Endothelial cell of umbilical vein (primary cell): Measurements from ENCODE around the gene FMO2. TPM values are rescaled to one million over a fixed set of nuclear protein-coding genes. Genes with fewer than 3 reads are reported as not detected.

Experiments
- BruUV-seq: library from RNA; stranded (reverse); fragments of 400-500 nt; replicated peaks from 2 replicates; lab custom pipeline; 2021; lab: Mats Ljungman, UMichigan
- CTCF ChIA-PET: fragments of 300-600, 350-600 bp; sonication (Branson Sonifier 250); formaldehyde crosslinking; loops from one replicate; lab custom pipeline; 2021; ENCODE audit warnings: antibody characterized with exemption, inconsistent platforms; lab: Charles Lee
- POLR2A ChIA-PET: fragments of 300-600, 350-600 bp; sonication (Branson Sonifier 250); formaldehyde crosslinking; loops from one replicate; lab custom pipeline; 2021; ENCODE audit warnings: antibody characterized with exemption, inconsistent platforms; lab: Charles Lee
- DNase-seq: peaks from one replicate; pipeline ENCODE4 v3.0.0-alpha.2; 2011; ENCODE audit warnings: low read depth, low spot score
- FAIRE-seq: peaks from 2 replicates; lab custom pipeline; 2011; peaks lifted over from hg19 to GRCh38; lab: Jason Lieb, UNC
- H2AFZ ChIP-seq: 2 replicates; pipeline ENCODE4 v1.6.0; 2012; ENCODE audit warnings: low read depth, low read length, control low read depth, inconsistent platforms
- H3K27ac ChIP-seq: 2 replicates; pipeline ENCODE4 v1.5.1; 2011; ENCODE audit warnings: low read depth, mild to moderate bottlenecking, control low read depth, low read length, moderate library complexity; ENCODE audit not compliant: insufficient read depth
- H3K27me3 ChIP-seq, 2 experiments: 2 replicates each; pipeline versions ENCODE4 v1.6.0 to v1.6.1; 2011; ENCODE audit warnings: low read length in 2 of 2, mixed read lengths in 1 of 2; ENCODE audit not compliant: control insufficient read depth in 2 of 2, insufficient read depth in 2 of 2
- H3K36me3 ChIP-seq, 2 experiments: 2 replicates in 1 of 2; 3 replicates in 1 of 2; pipeline ENCODE4 v1.5.1; 2011; ENCODE audit warnings: low read length in 2 of 2, mild to moderate bottlenecking in 1 of 2, moderate library complexity in 1 of 2; ENCODE audit not compliant: control insufficient read depth in 2 of 2, insufficient read depth in 2 of 2; ENCODE audit errors: extremely low read depth in 1 of 2
- H3K4me1 ChIP-seq: 3 replicates; pipeline ENCODE4 v1.5.1; 2011; ENCODE audit warnings: mild to moderate bottlenecking, low read length; ENCODE audit not compliant: control insufficient read depth, insufficient read depth; ENCODE audit errors: extremely low read depth
- H3K4me2 ChIP-seq: 2 replicates; pipeline ENCODE4 v1.6.1; 2011; ENCODE audit warnings: low read length, control low read depth, mixed read lengths; ENCODE audit not compliant: insufficient read depth
- H3K4me3 ChIP-seq, 3 experiments: fragments of 200-600 bp in 1 of 3; sonication (generic), shearing (Covaris generic) in 1 of 3; replicated peaks in 1 of 3; 2 replicates each; pipeline ENCODE4 v1.5.1; 2011 to 2016; ENCODE audit warnings: control low read depth in 3 of 3, low read length in 3 of 3, mild to moderate bottlenecking in 2 of 3, inconsistent platforms in 1 of 3, low read depth in 1 of 3, moderate library complexity in 1 of 3; ENCODE audit not compliant: insufficient read depth in 1 of 3
- H3K79me2 ChIP-seq: 2 replicates; pipeline ENCODE4 v1.6.0; 2012; ENCODE audit warnings: low read length, inconsistent platforms; ENCODE audit not compliant: control insufficient read depth, insufficient read depth
- H3K9ac ChIP-seq: replicated peaks from 2 replicates; pipeline ENCODE3; 2011; ENCODE audit warnings: low read length, control low read depth; ENCODE audit not compliant: insufficient read depth; ENCODE audit errors: extremely low read depth
- H3K9me1 ChIP-seq: replicated peaks from 3 replicates; pipeline ENCODE4 v1.6.0; 2011; ENCODE audit warnings: mild to moderate bottlenecking, low read length; ENCODE audit not compliant: control insufficient read depth, insufficient read depth; ENCODE audit errors: extremely low read depth
- H3K9me3 ChIP-seq: replicated peaks from 2 replicates; pipeline ENCODE4 v1.5.1; 2012; ENCODE audit warnings: low read length, inconsistent platforms; ENCODE audit not compliant: control insufficient read depth, insufficient read depth
- H4K20me1 ChIP-seq: replicated peaks from 2 replicates; pipeline ENCODE3; 2011; ENCODE audit warnings: mild to moderate bottlenecking, low read length; ENCODE audit not compliant: control insufficient read depth, insufficient read depth; ENCODE audit errors: extremely low read depth
- CTCF ChIP-seq, 2 donors: IDR thresholded peaks; 1 replicate in 1 of 2; 2 replicates in 1 of 2; pipeline ENCODE4 v1.5.1; 2011; ENCODE audit warnings: low read length in 2 of 2, mild to moderate bottlenecking in 2 of 2, moderate library complexity in 2 of 2, control low read depth in 1 of 2, inconsistent platforms in 1 of 2, low read depth in 1 of 2; ENCODE audit not compliant: insufficient read depth in 1 of 2; ENCODE audit errors: extremely low read depth in 1 of 2
- EZH2 ChIP-seq: IDR thresholded peaks from 2 replicates; pipeline ENCODE4 v1.6.1; 2012; ENCODE audit warnings: borderline replicate concordance, low read depth, mild to moderate bottlenecking, moderate library complexity, low read length, inconsistent platforms; ENCODE audit not compliant: severe bottlenecking
- FOS ChIP-seq: IDR thresholded peaks from 2 replicates; pipeline ENCODE4 v1.6.1; 2011; ENCODE audit warnings: mild to moderate bottlenecking, low read length, moderate library complexity, borderline replicate concordance; ENCODE audit not compliant: insufficient read depth
- GATA2 ChIP-seq: IDR thresholded peaks from 2 replicates; pipeline ENCODE4 v1.7.0; 2011; ENCODE audit warnings: low read depth, mild to moderate bottlenecking, moderate library complexity, mixed read lengths, low read length; ENCODE audit not compliant: insufficient read length, insufficient read depth
- JUN ChIP-seq: IDR thresholded peaks from 2 replicates; pipeline ENCODE4 v1.6.1; 2011; ENCODE audit warnings: borderline replicate concordance, low read depth; ENCODE audit not compliant: insufficient read length, insufficient read depth
- MAX ChIP-seq: IDR thresholded peaks from 2 replicates; pipeline ENCODE4 v1.6.1; 2011; ENCODE audit not compliant: insufficient read depth, insufficient read length
- MYC ChIP-seq: IDR thresholded peaks from one replicate; pipeline ENCODE4 v1.6.1; 2011; ENCODE audit warnings: mild to moderate bottlenecking, low read depth, low read length
- POLR2A ChIP-seq: IDR thresholded peaks from 2 replicates; pipeline ENCODE4 v1.6.1; 2012; ENCODE audit warnings: low read depth, mild to moderate bottlenecking, control low read depth, low read length
- POLR2AphosphoS5 ChIP-seq: IDR thresholded peaks from 2 replicates; pipeline ENCODE4 v1.6.1; 2012; ENCODE audit warnings: low read depth, mild to moderate bottlenecking, control low read depth, low read length, moderate library complexity; ENCODE audit not compliant: insufficient read depth
- dilution Hi-C: fragments of 300-500 bp; cut with MboI; formaldehyde crosslinking; loops from one replicate; pipeline ENCODE4 v1.15.0; 2019; ENCODE audit warnings: low sequenced_read_pairs; ENCODE audit not compliant: extremely low pct_ligation_motif_present
- intact Hi-C: fragments of 100-400 bp; cut with micrococcal nuclease; formaldehyde crosslinking; loops from one replicate; pipeline ENCODE4 v1.10.0; 2022
- polyA plus RNA-seq, 4 experiments: library from polyadenylated mRNA; depleted of rRNA in 3 of 4; stranded (reverse) in 3 of 4; unstranded in 1 of 4; fragments of >200 nt; gene quantifications; 2 replicates each; pipeline versions ENCODE4 v1.2.1 to v1.2.3, GENCODE V29; 2011 to 2012; ENCODE audit warnings: missing spikeins in 1 of 4
- total RNA-seq: library from RNA; stranded (reverse); gene quantifications from 2 replicates; pipeline ENCODE4 v1.2.3, GENCODE V29; 2021

FMO2 gene
- total and polyA plus RNA-seq, 2 donors (not counting 3 experiments of a cell fraction or from before 2014, with no cell fraction given) = not detected

- dilution Hi-C loops (no loop called here), intact Hi-C loops (loop anchor here (10.0 kb wide), 1 partner anchor 161 kb away; no protein-coding TSS in a partner anchor)
- BruUV-seq = no TSS peak
Measured at GRCh38 chr1:171243878-171244277, 58.8 kb downstream of the FMO2 start.

More at GRCh38 chr1:171243878-171244277, 58.8 kb downstream of the FMO2 start:
- ChIA-PET CTCF (interaction anchor here (1.7 kb wide), 1 partner anchor 12 kb away, joined by 20 read pairs; no protein-coding TSS in a partner anchor), POLR2A (no interaction called here)
- H3K4me3 ChIP-seq = no peak overlapping the region
- no peak for TF ChIP-seq FOS
- no peak for TF ChIP-seq MAX
- TF ChIP-seq JUN = no peak
- TF ChIP-seq CTCF (IDR thresholded peaks at IDR 0.05; ENCODE audit: extremely low read depth in 1 of 2, insufficient read depth in 1 of 2, low read depth in 1 of 2, low read length in 2 of 2) = no peak
- TF ChIP-seq POLR2A = no peak
- no peak for TF ChIP-seq GATA2
- no peak for TF ChIP-seq MYC
- no peak for TF ChIP-seq EZH2
- no peak for TF ChIP-seq POLR2AphosphoS5
- H3K27ac ChIP-seq = no peak overlapping the region
- no peaks in the 10 kb centered on the region for H3K4me1 ChIP-seq
- no peaks in the 10 kb centered on the region for H3K9me1 ChIP-seq
- no peak overlapping the region for H2AFZ ChIP-seq
- no peaks in the 10 kb centered on the region for H4K20me1 ChIP-seq
- H3K4me2 ChIP-seq = no peak overlapping the region
- H3K27me3 ChIP-seq = no peaks in the 10 kb centered on the region
- no peaks in the 10 kb centered on the region for H3K79me2 ChIP-seq
- no peaks in the 10 kb centered on the region for H3K9me3 ChIP-seq
- FAIRE-seq (no peak), DNase-seq (no peak)
- H3K9ac ChIP-seq = no peak overlapping the region
- H3K36me3 ChIP-seq = no peaks in the 10 kb centered on the region
